ENCODE results near the gene WNT16.

Gene WNT16

GRCh38 chr7:121282129-121282528, 46.7 kb upstream of the WNT16 start:
- no peaks in the 10 kb centered on the region for H3K79me2 ChIP-seq (ENCODE audit: insufficient read depth, low read depth)
- no peak overlapping the region for H3K27ac ChIP-seq
- H3K27me3 ChIP-seq (ENCODE audit: insufficient read depth, low read depth): no peaks in the 10 kb centered on the region
- peaks cover 47% of the 10 kb centered on the region for H3K4me1 ChIP-seq (ENCODE audit: low read depth, poor library complexity, severe bottlenecking)
- H3K4me3 ChIP-seq (IDR thresholded peaks at IDR 0.05; ENCODE audit: insufficient read depth, low read depth, low read length): no peak overlapping the region
- no peaks in the 10 kb centered on the region for H4K20me1 ChIP-seq (ENCODE audit: insufficient read depth)
- no peak overlapping the region for H3K4me2 ChIP-seq
- no peak for TF ChIP-seq CTCF (conservative IDR thresholded peaks at IDR 0.05; ENCODE audit: low read depth, low read length)
- no peaks in the 10 kb centered on the region for H3K36me3 ChIP-seq (ENCODE audit: insufficient read depth)
- H2AFZ ChIP-seq (ENCODE audit: low read depth): no peak overlapping the region
- no peak overlapping the region for H3K9ac ChIP-seq

- Histone ChIP-seq H4K20me1 (ENCODE audit: insufficient read depth) (no peaks in the 10 kb centered on the region), H3K27me3 (ENCODE audit: insufficient read depth, low read depth) (no peaks in the 10 kb centered on the region), H3K36me3 (ENCODE audit: insufficient read depth) (no peaks in the 10 kb centered on the region), H3K79me2 (ENCODE audit: insufficient read depth, low read depth) (no peaks in the 10 kb centered on the region), H3K27ac (no peak overlapping the region), H3K9ac (no peak overlapping the region), H3K4me1 (ENCODE audit: low read depth, poor library complexity, severe bottlenecking) (peaks cover 41% of the 10 kb centered on the region), H3K4me2 (no peak overlapping the region), H2AFZ (ENCODE audit: low read depth) (no peak overlapping the region), H3K4me3 (IDR thresholded peaks at IDR 0.05; ENCODE audit: insufficient read depth, low read depth, low read length) (no peak overlapping the region)
- no peak for TF ChIP-seq CTCF (conservative IDR thresholded peaks at IDR 0.05; ENCODE audit: low read depth, low read length)
These were observed 43.6 kb upstream of the WNT16 start for GRCh38 chr7:121285066-121285667.

- no peak overlapping the region for H3K4me2 ChIP-seq
- H3K4me3 ChIP-seq (IDR thresholded peaks at IDR 0.05; ENCODE audit: insufficient read depth, low read depth, low read length): no peak overlapping the region
- H3K27ac ChIP-seq: no peak overlapping the region
- H2AFZ ChIP-seq (ENCODE audit: low read depth): no peak overlapping the region
- H4K20me1 ChIP-seq (ENCODE audit: insufficient read depth): no peaks in the 10 kb centered on the region
- no peak overlapping the region for H3K9ac ChIP-seq
- H3K27me3 ChIP-seq (ENCODE audit: insufficient read depth, low read depth): no peaks in the 10 kb centered on the region
- H3K36me3 ChIP-seq (ENCODE audit: insufficient read depth): no peaks in the 10 kb centered on the region
- H3K4me1 ChIP-seq (ENCODE audit: low read depth, poor library complexity, severe bottlenecking): peaks cover 31% of the 10 kb centered on the region
- H3K79me2 ChIP-seq (ENCODE audit: insufficient read depth, low read depth): no peaks in the 10 kb centered on the region
- TF ChIP-seq CTCF (conservative IDR thresholded peaks at IDR 0.05; ENCODE audit: low read depth, low read length): no peak
These were observed 42.6 kb upstream of the WNT16 start for GRCh38 chr7:121286186-121286585.

GRCh38 chr7:121286742-121287734, 41.8 kb upstream of the WNT16 start:
- TF ChIP-seq CTCF (conservative IDR thresholded peaks at IDR 0.05; ENCODE audit: low read depth, low read length): no peak
- no peak overlapping the region for H3K27ac ChIP-seq
- H3K79me2 ChIP-seq (ENCODE audit: insufficient read depth, low read depth): no peaks in the 10 kb centered on the region
- H3K4me2 ChIP-seq: no peak overlapping the region
- H3K9ac ChIP-seq: no peak overlapping the region
- no peaks in the 10 kb centered on the region for H3K36me3 ChIP-seq (ENCODE audit: insufficient read depth)
- no peak overlapping the region for H3K4me3 ChIP-seq (IDR thresholded peaks at IDR 0.05; ENCODE audit: insufficient read depth, low read depth, low read length)
- peaks cover 23% of the 10 kb centered on the region for H3K4me1 ChIP-seq (ENCODE audit: low read depth, poor library complexity, severe bottlenecking)
- no peaks in the 10 kb centered on the region for H3K27me3 ChIP-seq (ENCODE audit: insufficient read depth, low read depth)
- H4K20me1 ChIP-seq (ENCODE audit: insufficient read depth): no peaks in the 10 kb centered on the region
- no peak overlapping the region for H2AFZ ChIP-seq (ENCODE audit: low read depth)
